T-helper 2 cell treated with Interferon-gamma antibody and Interleukin-4, amounts not matched to agents 5 μg/mL and 100 μg/mL, for 36 hours (primary cell): Measurements from ENCODE around the gene NKIRAS2.

ENCODE experiments used
- DNase-seq: peaks from one replicate; pipeline ENCODE4 v3.0.0; 2021; ENCODE audit warnings: low spot score
- H3K27ac Mint-ChIP-seq: one replicate; pipeline ENCODE4 v1.8.0; 2021; ENCODE audit warnings: mild to moderate bottlenecking, mixed read lengths
- H3K27me3 Mint-ChIP-seq: one replicate; pipeline ENCODE4 v1.8.0; 2021; ENCODE audit warnings: low read depth, mixed read lengths
- H3K36me3 Mint-ChIP-seq: one replicate; pipeline ENCODE4 v1.8.0; 2021; ENCODE audit warnings: low read depth, mixed read lengths
- H3K4me1 Mint-ChIP-seq: one replicate; pipeline ENCODE4 v1.8.0; 2021; ENCODE audit warnings: low read depth, mixed read lengths
- H3K4me3 Mint-ChIP-seq: one replicate; pipeline ENCODE4 v1.8.0; 2022; ENCODE audit warnings: mild to moderate bottlenecking, moderate library complexity, mixed read lengths
- H3K9me3 Mint-ChIP-seq: one replicate; pipeline ENCODE4 v1.8.0; 2021; ENCODE audit warnings: mixed read lengths

The NKIRAS2 gene

DNA sequence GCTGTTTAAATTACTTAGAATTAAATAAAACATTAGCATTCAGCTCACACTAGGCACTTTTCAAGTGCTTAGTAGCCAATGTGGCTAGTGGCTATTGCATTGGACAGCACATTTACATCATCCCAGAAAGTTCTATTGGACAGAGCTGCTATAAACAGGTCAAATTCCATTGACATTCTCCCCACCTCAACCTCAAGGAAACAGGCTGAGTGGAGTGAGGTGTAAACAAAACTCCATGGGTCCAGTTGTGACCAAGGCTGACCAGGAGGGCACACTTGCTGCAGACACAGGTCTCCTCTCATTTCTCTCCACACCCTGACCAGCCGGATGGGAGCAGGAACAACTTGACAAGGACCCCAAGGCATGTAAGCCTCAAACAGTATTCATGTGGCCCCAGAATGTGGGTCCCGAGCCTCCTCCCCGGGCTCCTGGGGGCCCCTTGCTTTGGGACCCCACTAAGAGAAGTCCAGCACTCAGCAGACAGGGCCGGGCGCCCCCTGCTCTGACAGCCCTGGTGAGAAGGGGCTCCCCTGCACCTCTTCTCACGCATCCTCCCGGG lies 30.0 kb downstream of the NKIRAS2 start:
- H3K27ac Mint-ChIP-seq: no peak overlapping the region
- H3K4me1 Mint-ChIP-seq: peaks cover 7% of the 10 kb centered on the region
- H3K4me3 Mint-ChIP-seq: peak overlapping the region; percentile 69
- no peaks in the 10 kb centered on the region for H3K9me3 Mint-ChIP-seq
- peaks cover 41% of the 10 kb centered on the region for H3K27me3 Mint-ChIP-seq
- H3K36me3 Mint-ChIP-seq: no peaks in the 10 kb centered on the region
- no peak for DNase-seq

DNA sequence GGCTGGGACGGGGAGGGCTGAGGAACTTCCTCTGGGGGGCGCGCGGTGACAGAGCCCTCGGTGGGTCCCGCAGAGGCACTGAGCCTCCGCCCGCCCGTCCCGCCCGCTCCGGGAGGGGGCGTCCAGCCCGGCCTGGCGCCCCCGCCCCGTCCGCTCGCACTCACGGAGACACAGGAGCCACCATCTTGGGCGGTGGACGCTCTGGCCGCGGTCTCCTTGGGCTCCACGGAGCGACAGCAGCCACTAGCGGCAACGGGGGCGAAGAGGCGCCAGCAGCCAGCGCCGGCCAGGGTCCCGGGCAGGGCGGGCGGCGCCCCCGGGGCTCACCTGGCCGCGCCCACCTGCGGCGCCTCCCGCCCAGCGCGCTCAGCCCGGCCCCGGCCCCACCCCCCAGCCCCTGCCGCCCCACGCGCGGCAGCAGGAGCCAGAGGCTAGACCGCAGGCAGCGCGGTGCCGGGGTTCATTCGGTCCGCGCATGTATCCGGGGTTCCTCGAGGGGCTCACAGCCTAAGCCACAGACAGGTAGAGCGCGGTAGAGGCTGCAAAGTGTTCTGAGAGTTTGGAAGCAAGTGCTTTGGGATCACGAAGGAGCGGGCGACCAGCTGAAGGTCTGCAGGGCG lies 30.6 kb downstream of the NKIRAS2 start, which contains the start of gene C17orf113:
TSS of gene C17orf113 (minus strand) at position 209 of the 620 bp plus-strand sequence. CDS start 7,225 bp downstream, outside the sequence.
- no peaks in the 10 kb centered on the region for H3K36me3 Mint-ChIP-seq
- no peaks in the 10 kb centered on the region for H3K9me3 Mint-ChIP-seq
- H3K4me1 Mint-ChIP-seq: peaks cover 7% of the 10 kb centered on the region
- peaks cover 44% of the 10 kb centered on the region for H3K27me3 Mint-ChIP-seq
- H3K27ac Mint-ChIP-seq: no peak within 1 kb of the TSS
- peak within 1 kb of the TSS; percentile 74 for H3K4me3 Mint-ChIP-seq
- DNase-seq: peak; percentile 20

DNA sequence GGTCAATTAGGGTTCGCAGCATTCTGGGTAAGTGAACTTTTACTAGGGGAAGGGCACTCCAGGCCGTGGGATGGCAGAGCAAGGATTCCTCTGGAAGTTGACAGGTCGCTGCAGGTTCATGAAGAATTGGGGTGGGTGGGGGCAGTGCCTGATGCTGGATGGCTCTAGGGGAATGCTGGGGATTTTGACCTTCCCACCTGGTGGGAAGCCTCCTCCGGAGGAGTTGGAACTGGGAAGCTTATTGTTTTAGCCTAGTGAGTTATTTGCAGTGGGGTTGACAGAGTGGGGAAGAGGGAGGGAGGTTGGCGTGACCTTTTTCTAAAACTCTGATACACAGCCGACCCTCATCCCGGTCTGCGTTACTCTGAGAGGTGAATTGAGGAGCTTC lies 31.1 kb downstream of the NKIRAS2 start:
- peak overlapping the region; percentile 74 for H3K4me3 Mint-ChIP-seq
- no peak for DNase-seq
- peaks cover 44% of the 10 kb centered on the region for H3K27me3 Mint-ChIP-seq
- H3K4me1 Mint-ChIP-seq: peaks cover 7% of the 10 kb centered on the region
- H3K9me3 Mint-ChIP-seq: no peaks in the 10 kb centered on the region
- no peaks in the 10 kb centered on the region for H3K36me3 Mint-ChIP-seq
- no peak overlapping the region for H3K27ac Mint-ChIP-seq

DNA sequence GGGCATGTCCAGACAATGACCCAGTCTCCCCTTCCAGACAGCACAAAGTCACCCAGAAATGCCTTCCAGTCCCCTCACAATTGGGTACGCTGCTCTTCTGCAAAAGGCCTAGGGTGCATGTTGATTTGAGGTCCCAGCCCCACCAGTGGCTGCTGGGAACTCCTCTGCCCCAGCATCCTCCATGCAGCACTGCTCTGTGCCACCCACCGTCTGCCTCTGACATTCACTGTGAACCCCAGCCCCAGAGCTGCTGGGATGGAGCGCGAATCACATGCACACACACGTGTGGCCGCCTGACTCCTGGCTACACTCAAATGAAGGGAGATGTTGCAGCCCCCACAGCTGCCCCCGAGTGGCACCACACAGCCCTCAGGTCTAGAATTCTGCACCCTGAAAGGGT lies 31.8 kb downstream of the NKIRAS2 start:
- Mint-ChIP-seq H3K9me3 (no peaks in the 10 kb centered on the region), H3K36me3 (no peaks in the 10 kb centered on the region), H3K4me3 (peak overlapping the region; percentile 6), H3K27ac (no peak overlapping the region), H3K4me1 (peaks cover 7% of the 10 kb centered on the region), H3K27me3 (peaks cover 44% of the 10 kb centered on the region)
- DNase-seq: no peak

DNA sequence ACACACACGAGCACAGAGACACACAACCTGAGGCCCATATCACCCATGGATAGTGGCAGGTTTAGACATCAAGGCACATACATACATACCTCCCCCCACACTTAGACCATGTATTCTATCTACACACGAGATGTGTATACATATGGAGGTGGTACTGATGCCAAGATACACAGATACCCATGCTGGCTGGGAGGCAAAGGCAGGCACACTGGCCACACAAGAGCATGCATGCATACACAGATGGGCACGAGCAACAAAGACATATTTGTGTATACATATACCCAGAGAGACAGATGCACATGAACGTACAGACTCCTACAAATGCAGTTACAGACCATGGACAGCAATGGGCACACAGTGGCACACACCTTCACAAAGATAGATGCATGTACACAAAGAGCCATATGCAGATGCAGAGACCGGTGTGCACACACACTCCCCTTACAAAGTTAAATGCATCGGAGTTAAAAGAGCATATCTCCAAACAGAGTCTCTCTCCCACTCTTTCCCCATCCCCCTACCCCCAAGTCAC lies 32.5 kb downstream of the NKIRAS2 start:
- Mint-ChIP-seq H3K36me3 (no peaks in the 10 kb centered on the region), H3K27ac (no peak overlapping the region), H3K27me3 (peaks cover 44% of the 10 kb centered on the region), H3K4me1 (peaks cover 7% of the 10 kb centered on the region), H3K9me3 (no peaks in the 10 kb centered on the region), H3K4me3 (no peak overlapping the region)
- DNase-seq: no peak

DNA sequence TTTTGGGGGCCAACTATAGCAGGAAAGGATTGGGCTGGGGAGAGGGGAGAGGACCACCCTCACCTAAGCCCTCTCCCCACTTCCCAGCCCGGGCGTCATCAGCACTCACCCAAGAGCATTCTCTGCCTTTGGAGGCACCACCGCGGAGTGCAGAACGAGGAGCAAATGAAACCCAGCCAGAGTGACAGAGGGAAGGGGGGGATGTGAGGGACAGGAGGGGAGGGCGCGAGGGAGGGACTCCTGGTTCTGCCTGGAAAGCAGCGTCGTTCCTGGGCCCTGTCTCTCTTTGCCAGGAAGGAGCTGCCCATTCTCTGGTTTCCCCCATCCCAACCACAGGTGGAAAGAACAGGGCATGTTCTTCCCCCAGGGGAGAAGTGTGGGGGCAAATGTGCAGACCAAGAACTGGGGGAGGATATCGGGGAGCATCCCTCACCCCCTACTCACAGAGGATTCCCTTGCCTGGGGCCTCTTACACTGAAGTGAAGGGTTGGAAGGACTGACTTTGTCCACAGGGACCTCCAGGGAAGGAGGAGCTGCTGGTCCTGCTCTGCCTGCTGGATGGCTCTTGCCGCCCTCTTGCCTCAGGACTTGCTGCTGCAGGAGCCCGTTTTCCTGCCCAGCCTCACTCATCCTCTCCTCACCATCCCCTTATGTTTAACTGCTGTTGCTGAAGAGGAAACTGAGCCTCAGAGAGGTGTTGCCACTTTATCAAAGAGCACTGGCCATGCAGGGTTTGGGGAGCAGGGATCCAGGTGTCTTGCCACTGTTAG lies 34.0 kb downstream of the NKIRAS2 start:
- H3K9me3 Mint-ChIP-seq: no peaks in the 10 kb centered on the region
- H3K4me1 Mint-ChIP-seq: peaks cover 7% of the 10 kb centered on the region
- no peak for DNase-seq
- H3K36me3 Mint-ChIP-seq: no peaks in the 10 kb centered on the region
- no peak overlapping the region for H3K4me3 Mint-ChIP-seq
- peaks cover 39% of the 10 kb centered on the region for H3K27me3 Mint-ChIP-seq
- no peak overlapping the region for H3K27ac Mint-ChIP-seq

DNA sequence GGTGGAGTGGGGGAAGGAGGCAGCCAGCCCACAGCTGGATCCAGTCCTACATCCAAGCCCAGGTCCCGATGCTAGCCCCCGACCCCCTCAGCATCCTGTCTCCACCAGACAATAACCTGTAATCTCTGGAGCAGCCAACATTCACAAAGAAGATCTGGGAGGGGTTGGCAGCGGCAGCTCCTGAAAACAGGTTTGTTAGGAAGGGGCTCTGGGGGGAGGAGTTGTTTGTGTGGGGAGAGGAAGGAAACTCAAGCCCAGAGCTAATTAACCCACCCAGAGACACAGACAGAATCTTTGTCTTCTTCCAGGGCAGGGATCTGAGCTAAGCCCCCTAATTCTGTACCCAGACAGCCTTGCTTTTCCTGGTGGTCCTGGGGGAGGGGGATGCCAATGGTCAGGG lies 35.1 kb downstream of the NKIRAS2 start:
- Mint-ChIP-seq H3K9me3 (no peaks in the 10 kb centered on the region), H3K27ac (no peak overlapping the region), H3K4me1 (peaks cover 7% of the 10 kb centered on the region), H3K27me3 (peaks cover 29% of the 10 kb centered on the region), H3K36me3 (no peaks in the 10 kb centered on the region), H3K4me3 (no peak overlapping the region)
- no peak for DNase-seq

DNA sequence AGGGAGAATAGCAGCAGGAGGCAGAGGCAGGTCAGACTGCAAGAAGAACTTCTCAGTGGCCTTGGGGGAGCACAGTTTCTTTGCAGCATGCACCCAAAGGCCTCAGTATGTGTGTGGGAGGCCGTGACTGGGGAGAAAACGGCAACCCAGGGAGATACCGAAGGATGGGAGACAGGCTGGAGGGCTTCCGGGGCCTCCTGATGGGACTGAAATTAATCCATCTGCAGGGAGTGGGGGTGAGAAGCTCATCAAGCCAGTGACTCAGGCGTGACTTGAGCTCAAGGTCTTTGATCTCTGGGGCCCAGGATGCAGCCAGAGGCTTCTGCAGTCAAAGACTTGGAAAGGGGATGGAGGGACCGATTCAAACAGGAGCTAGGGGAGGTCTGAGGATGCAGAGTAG lies 35.6 kb downstream of the NKIRAS2 start:
- Mint-ChIP-seq H3K27ac (no peak overlapping the region), H3K9me3 (no peaks in the 10 kb centered on the region), H3K36me3 (no peaks in the 10 kb centered on the region), H3K4me1 (peaks cover 9% of the 10 kb centered on the region), H3K4me3 (no peak overlapping the region), H3K27me3 (peaks cover 28% of the 10 kb centered on the region)
- no peak for DNase-seq

DNA sequence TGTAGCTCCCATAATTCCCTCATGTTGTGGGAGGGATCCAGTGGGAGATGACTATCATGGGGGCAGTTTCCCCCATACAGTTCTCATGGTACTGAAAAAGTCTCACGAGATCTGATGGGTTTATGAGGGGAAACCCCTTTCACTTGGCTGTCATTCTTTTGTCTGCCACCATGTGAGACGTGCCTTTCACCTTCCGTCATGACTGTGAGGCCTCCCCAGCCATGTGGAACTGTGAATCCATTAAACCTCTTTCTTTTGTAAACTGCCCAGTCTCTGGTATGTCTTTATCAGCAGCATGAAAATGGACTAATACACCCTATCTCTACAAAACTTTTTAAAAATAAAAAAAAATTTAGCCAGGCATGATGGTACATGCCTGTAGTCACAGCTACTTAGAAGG lies 36.7 kb downstream of the NKIRAS2 start:
- Mint-ChIP-seq H3K27me3 (peaks cover 18% of the 10 kb centered on the region), H3K36me3 (no peaks in the 10 kb centered on the region), H3K9me3 (no peaks in the 10 kb centered on the region), H3K4me1 (peaks cover 2% of the 10 kb centered on the region), H3K4me3 (no peak overlapping the region), H3K27ac (no peak overlapping the region)
- no peak for DNase-seq

DNA sequence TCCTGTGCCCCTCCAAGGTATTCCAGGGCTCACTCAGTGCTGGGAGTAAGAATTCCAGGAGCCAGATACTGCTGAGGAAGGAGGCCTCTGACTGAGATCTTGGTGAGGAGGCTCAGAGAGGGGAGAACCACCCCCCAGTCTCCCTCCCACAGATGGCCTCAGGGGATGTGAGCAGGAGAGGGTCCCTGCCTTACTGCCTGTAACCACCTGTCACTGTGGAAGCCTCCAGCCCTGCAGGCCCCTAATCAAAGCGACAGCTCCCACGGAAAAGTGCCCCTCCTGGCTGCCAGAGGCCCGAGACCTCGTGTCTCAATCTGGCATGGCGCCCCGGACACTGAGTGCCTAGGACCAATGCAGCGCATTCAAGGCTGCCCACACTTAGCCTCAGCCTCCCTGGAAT lies 38.2 kb downstream of the NKIRAS2 start:
- peaks cover 7% of the 10 kb centered on the region for H3K27me3 Mint-ChIP-seq
- DNase-seq: no peak
- peaks cover 2% of the 10 kb centered on the region for H3K4me1 Mint-ChIP-seq
- no peaks in the 10 kb centered on the region for H3K9me3 Mint-ChIP-seq
- H3K27ac Mint-ChIP-seq: no peak overlapping the region
- no peak overlapping the region for H3K4me3 Mint-ChIP-seq
- H3K36me3 Mint-ChIP-seq: no peaks in the 10 kb centered on the region

DNA sequence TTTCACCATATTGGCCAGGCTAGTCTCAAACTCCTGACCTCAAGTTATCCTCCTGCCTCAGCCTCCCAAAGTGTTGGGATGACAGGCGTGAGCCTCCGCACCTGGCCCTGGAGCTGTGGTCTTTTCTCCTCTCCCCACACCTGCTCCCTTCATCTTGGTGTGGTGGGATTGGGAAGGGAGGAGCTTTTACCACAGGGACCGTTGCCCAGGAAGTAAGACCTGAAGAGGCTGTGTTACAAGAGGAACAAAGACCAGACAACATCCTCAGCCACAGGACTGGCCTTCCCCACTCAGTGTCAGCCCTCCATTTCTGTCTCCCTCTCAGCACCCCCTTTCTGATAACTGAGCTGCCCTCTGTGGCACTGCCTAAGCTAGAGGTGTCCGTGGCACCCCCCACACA lies 39.9 kb downstream of the NKIRAS2 start:
- Mint-ChIP-seq H3K36me3 (no peaks in the 10 kb centered on the region), H3K9me3 (no peaks in the 10 kb centered on the region), H3K27me3 (peaks cover 5% of the 10 kb centered on the region), H3K27ac (no peak overlapping the region), H3K4me3 (no peak overlapping the region), H3K4me1 (peaks cover 13% of the 10 kb centered on the region)
- DNase-seq: no peak

DNA sequence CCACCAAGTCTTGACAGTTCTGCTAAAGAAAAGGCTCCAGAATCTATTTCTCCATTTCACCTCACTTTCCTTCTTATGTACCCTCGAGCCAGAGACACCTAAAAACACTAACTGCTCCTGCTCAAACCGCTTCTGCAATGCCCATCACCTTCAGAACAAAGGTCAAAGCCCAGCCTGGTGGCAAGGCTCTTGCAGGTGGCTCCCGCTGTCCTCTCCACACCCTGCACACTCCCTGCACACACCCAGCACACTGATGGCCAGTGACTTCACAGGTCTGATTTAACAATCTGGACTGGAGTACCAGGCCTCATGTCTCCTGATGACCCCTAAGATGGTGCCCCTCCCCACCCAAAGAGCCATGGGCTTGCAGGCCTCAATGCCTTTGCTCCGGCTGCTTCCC lies 40.3 kb downstream of the NKIRAS2 start:
- Mint-ChIP-seq H3K27me3 (peaks cover under 1% of the 10 kb centered on the region), H3K4me1 (peaks cover 13% of the 10 kb centered on the region), H3K9me3 (no peaks in the 10 kb centered on the region), H3K27ac (no peak overlapping the region), H3K36me3 (no peaks in the 10 kb centered on the region), H3K4me3 (no peak overlapping the region)
- DNase-seq: no peak

DNA sequence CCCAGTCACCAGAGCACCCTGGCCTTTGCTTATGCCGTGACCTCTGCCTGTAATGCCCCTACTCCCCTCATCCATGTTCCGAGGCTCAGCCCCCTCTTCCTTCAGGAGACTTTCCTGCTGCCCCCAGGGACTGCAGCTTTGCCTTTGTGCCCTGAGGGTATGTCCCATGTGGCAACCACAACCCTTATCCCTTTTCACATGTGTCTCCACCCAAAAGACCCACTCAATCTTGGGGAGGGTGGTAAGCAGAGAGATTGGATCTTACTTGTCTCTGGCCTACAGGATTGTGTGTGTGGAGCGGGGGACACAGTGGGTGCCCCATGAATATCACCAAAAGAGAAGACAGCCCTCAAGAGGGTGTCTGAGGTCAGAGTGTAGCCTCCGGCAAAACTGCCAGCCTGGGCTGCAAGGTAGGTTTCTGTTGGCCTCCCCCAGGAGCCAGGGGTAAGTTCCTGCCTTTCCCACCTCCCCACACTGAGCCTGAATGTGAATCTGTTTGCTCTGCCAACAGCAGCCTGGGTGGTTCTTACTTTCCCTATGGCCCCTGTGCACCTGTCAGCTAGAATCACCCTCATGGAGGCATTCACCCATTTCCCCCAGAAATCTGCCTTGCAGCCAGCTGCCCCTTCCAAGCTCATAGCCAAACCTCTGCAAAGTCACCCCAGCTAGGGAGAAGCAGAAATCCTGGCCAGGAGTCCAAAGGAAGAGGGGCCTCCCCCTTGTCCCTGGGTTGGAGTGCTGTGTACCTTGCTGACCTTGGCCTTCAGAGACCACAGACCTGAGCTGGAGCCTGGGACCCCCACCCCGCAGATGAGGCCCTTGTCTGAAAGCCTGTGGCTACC lies 42.0 kb downstream of the NKIRAS2 start:
- no peaks in the 10 kb centered on the region for H3K27me3 Mint-ChIP-seq
- no peak overlapping the region for H3K27ac Mint-ChIP-seq
- no peak for DNase-seq
- no peak overlapping the region for H3K4me3 Mint-ChIP-seq
- H3K4me1 Mint-ChIP-seq: peaks cover 13% of the 10 kb centered on the region
- no peaks in the 10 kb centered on the region for H3K36me3 Mint-ChIP-seq
- H3K9me3 Mint-ChIP-seq: no peaks in the 10 kb centered on the region
